PC-3 (cell line): Measurements from ENCODE around the gene RRBP1.

Experiments used
- EZH2 ChIP-seq: fragments of 300-600 bp; sonication (generic); IDR thresholded peaks from one replicate; pipeline ENCODE4 v1.6.1; 2017; ENCODE audit warnings: antibody characterized with exemption, mild to moderate bottlenecking, low read length; ENCODE audit not compliant: unreplicated experiment
- TF ChIP-seq, protein P1 (sequence below): fragments of 300-600 bp; sonication (generic); conservative IDR thresholded peaks from 2 replicates; pipeline ENCODE4 v1.5.1; 2017; ENCODE audit warnings: antibody characterized with exemption, low read depth, mild to moderate bottlenecking, low read length

DNA sequence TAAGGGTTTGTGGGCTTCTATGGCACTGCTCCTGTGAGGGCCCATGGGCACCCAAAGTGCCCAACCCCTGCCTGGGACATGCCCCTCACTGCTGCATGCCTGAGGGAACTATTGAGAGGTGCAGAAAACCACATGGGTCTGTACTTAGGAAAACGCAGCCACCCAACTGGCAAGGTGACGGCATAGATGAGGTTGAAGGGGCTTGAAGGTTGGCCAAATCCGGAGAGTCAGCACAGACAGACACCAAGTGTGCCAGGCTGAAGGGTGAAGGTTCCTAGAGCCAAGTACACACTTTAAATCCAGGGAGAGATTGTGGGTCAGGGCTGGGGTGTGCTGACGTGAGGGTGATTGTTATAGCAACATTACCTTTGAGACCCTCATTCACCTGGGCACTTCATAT lies 23.9 kb upstream of the RRBP1 start:
- TF ChIP-seq EZH2: no peak
- TF ChIP-seq, protein P1, sequence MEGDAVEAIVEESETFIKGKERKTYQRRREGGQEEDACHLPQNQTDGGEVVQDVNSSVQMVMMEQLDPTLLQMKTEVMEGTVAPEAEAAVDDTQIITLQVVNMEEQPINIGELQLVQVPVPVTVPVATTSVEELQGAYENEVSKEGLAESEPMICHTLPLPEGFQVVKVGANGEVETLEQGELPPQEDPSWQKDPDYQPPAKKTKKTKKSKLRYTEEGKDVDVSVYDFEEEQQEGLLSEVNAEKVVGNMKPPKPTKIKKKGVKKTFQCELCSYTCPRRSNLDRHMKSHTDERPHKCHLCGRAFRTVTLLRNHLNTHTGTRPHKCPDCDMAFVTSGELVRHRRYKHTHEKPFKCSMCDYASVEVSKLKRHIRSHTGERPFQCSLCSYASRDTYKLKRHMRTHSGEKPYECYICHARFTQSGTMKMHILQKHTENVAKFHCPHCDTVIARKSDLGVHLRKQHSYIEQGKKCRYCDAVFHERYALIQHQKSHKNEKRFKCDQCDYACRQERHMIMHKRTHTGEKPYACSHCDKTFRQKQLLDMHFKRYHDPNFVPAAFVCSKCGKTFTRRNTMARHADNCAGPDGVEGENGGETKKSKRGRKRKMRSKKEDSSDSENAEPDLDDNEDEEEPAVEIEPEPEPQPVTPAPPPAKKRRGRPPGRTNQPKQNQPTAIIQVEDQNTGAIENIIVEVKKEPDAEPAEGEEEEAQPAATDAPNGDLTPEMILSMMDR: no peak
